HG02938 (cell line): ENCODE data around the gene ETFDH.
"Not testable (repeated sequence)": the region's sequence is repeated elsewhere in the genome, so short reads cannot be mapped to it uniquely, and the experiment has no call there.

Experiments used
- ATAC-seq: cut with Tn5 transposase; IDR thresholded peaks from one replicate; pipeline ENCODE4 v1.9.1; 2021; ENCODE audit warnings: mild to moderate bottlenecking, moderate library complexity; ENCODE audit not compliant: unreplicated experiment

Gene ETFDH

GRCh38 chr4:158671915-158672806 lies at the start of gene ETFDH:
Gene ETFDH (plus strand): TSS chr4:158672296. CDS start chr4:158672457, 161 bp downstream.
- peak; percentile 91 for ATAC-seq

- ATAC-seq = peak; percentile 89
These were observed 47.1 kb upstream of the ETFDH start for GRCh38 chr4:158624889-158625478.

GRCh38 chr4:158625544-158625943 lies 46.6 kb upstream of the ETFDH start:
- ATAC-seq = no peak

- ATAC-seq = no peak
These were observed 41.2 kb upstream of the ETFDH start for GRCh38 chr4:158630893-158631292.

- ATAC-seq = no peak
These were observed 35.5 kb upstream of the ETFDH start for GRCh38 chr4:158636619-158637018.

GRCh38 chr4:158644356-158644755 lies 27.7 kb upstream of the ETFDH start:
- ATAC-seq = no peak

- no peak for ATAC-seq
These were observed 27.3 kb upstream of the ETFDH start for GRCh38 chr4:158644760-158645159.

- no peak for ATAC-seq
These were observed 22.9 kb upstream of the ETFDH start for GRCh38 chr4:158649111-158649680.

GRCh38 chr4:158652920-158653319 lies 19.2 kb upstream of the ETFDH start:
- no peak for ATAC-seq

GRCh38 chr4:158656439-158656838 lies 15.7 kb upstream of the ETFDH start:
- ATAC-seq = no peak

GRCh38 chr4:158657291-158657690 lies 14.8 kb upstream of the ETFDH start:
- ATAC-seq = no peak

GRCh38 chr4:158663255-158663654 lies 8.8 kb upstream of the ETFDH start:
- ATAC-seq = not testable (repeated sequence)

GRCh38 chr4:158663707-158664625 lies 8.1 kb upstream of the ETFDH start:
- ATAC-seq = not testable (repeated sequence)

- ATAC-seq = no peak
These were observed 7.3 kb upstream of the ETFDH start for GRCh38 chr4:158664806-158665205.

- no peak for ATAC-seq
These were observed 5.2 kb upstream of the ETFDH start for GRCh38 chr4:158666892-158667291.

GRCh38 chr4:158667651-158668198 lies 4.4 kb upstream of the ETFDH start:
- ATAC-seq = no peak

- no peak for ATAC-seq
These were observed 2.8 kb upstream of the ETFDH start for GRCh38 chr4:158669310-158669709.

- ATAC-seq = peak; percentile 25
These were observed 976 bp upstream of the ETFDH start for GRCh38 chr4:158670975-158671664.

GRCh38 chr4:158671665-158671914 lies 506 bp upstream of the ETFDH start, which contains the start of gene C4orf46:
Gene C4orf46 (minus strand): TSS chr4:158671887. CDS start chr4:158671801, 86 bp downstream.
- peak; percentile 3 for ATAC-seq

- no peak for ATAC-seq
These were observed 1.5 kb downstream of the ETFDH start for GRCh38 chr4:158673633-158674032.
